Measurements from ENCODE around the gene ATXN1.

GRCh38 chr6:16533210-16533609 is 228.1 kb downstream of the ATXN1 start:
- TF ChIP-seq POLR2A (IDR thresholded peaks at IDR 0.05) = no peak
- TF ChIP-seq CTCF (IDR thresholded peaks at IDR 0.05) = no peak

Measured in lower leg skin (tissue), 3 donors.